HG03571 (cell line): Measurements from ENCODE around the gene BPTF.
"Not testable (repeated sequence)": the region's sequence is repeated elsewhere in the genome, so short reads cannot be mapped to it uniquely, and the experiment has no call there.

Source experiments
- ATAC-seq: cut with Tn5 transposase; IDR thresholded peaks from one replicate; pipeline ENCODE4 v1.9.1; 2021; ENCODE audit not compliant: unreplicated experiment

BPTF gene

GRCh38 chr17:67999291-67999911 lies 174.1 kb downstream of the BPTF start:
- ATAC-seq, result no peak

DNA sequence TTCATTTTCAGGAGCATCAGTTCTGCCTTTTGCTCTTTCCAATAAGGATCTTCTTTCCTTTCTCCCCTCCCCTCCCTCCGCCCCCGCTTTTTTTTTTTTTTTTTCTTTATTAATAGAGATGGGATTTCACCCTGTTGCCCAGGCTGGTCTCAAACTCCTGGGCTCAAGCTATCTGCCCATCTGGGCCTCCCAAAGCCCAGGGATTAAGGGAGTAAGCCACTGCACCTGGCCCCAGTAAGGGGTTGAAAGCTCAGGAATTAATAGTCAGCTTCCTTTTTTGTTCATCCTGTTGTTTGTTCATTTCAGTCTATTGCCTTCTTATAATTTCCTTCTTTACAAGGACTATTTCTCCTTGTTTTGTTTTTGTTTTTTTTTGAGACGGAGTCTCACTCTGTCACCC lies 178.9 kb downstream of the BPTF start:
- no peak for ATAC-seq

DNA sequence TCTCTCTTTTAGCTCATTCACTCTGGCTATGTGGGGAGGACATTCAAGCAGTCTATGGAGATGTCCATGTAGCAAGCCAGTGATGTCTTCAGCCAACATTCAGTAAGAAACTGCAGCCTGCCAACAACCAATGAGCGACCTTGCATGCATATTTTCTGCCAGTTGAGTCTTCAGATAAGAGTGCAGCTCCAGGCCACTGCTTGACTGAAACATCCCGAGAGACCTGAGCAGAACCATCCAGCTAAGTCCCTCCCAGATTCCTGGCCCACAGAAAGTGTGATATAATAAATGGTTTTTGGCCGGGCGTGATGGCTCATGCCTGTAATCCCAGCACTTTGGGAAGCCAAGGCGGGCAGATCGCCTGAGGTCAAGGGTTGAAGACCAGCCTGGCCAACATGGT lies 181.5 kb downstream of the BPTF start:
- no peak for ATAC-seq

DNA sequence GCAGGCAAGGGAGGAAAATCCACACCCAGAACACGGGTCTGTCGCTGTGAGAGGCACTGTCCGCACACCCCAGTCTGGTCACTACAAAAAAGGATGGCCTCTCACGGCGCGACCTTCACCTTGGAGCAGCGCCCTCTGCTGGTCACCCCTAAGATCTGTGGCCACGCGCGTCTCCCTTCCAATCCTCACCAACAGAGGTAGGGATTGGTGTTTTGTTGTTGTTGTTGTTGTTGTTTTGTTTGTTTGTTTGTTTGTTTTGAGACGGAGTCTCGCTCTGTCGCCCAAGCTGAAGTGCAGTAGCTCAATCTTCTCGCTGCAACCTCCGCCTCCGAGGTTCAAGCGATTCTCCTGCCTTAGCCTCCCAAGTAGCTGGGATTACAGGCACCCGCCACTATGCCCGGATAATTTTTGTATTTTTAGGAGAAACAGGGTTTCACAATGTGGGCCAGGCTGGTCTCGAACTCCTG lies 185.9 kb downstream of the BPTF start:
- ATAC-seq, result no peak

- ATAC-seq, result no peak
Observed at GRCh38 chr17:68013385-68013784, 188.1 kb downstream of the BPTF start.

GRCh38 chr17:68015081-68015723 lies 189.9 kb downstream of the BPTF start:
- ATAC-seq, result no peak

- no peak for ATAC-seq
Observed at GRCh38 chr17:68016838-68017237, 191.5 kb downstream of the BPTF start.

GRCh38 chr17:68018493-68018892 lies 193.2 kb downstream of the BPTF start:
- ATAC-seq, result not testable (repeated sequence)

- ATAC-seq, result no peak
Observed at GRCh38 chr17:68019336-68019674, 194.0 kb downstream of the BPTF start.

DNA sequence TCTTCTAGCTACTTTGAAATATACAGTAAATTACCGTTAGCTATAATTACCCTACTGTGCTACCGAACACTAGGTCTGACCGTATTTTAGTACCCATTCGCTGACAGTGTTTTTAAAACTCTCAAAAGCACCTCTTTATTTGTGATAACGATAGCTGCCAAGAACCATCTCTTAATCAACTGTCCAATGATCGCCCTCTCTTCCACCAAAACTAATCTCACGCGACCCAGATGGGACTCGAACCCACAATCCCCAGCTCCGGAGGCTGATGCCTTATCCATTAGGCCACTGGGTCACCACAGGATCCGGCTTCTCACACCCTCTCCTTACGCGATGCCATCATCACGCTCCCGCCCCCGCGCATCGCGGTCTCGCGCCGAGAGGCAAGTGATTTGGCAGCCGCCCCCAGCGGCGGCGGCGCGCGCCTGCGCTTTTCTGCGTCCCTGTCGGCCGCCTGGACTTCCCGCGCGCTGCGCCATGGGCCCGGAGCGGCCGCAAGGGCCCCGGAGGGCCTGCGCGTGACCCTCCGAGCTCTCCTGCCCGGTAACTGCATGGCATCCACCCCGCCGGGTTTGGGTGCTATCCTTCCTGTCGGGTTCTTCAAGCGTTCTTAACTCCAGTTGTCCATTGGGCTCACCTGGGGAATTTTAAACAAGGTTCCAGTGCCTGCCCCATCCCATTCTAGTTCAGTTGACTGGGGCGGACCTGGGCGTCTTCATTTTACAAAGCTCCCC lies 194.5 kb downstream of the BPTF start:
- ATAC-seq, result peak; percentile 95

- no peak for ATAC-seq
Observed at GRCh38 chr17:68020409-68020756, 195.1 kb downstream of the BPTF start.

GRCh38 chr17:68020791-68021190 lies 195.5 kb downstream of the BPTF start:
- ATAC-seq, result not testable (repeated sequence)

- no peak for ATAC-seq
Observed at GRCh38 chr17:68021963-68022362, 196.7 kb downstream of the BPTF start.

DNA sequence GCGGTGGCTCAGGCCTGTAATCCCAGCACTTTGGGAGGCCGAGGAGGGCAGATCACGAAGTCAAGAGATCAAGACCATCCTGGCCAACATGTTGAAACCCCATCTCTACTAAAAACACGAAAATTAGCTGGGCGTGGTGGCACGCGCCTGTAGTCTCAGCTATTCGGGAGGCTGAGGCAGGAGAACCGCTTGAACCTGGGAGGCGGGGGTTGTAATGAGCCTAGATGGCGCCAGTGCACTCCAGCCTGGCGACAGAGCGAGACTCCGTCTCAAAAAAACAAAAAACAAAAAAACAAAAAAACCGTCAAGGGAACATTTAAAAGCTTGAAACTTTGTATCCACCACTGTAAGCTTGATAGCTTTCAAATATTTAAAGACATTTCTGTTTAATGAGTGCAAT lies 197.2 kb downstream of the BPTF start:
- ATAC-seq, result not testable (repeated sequence)

- no peak for ATAC-seq
Observed at GRCh38 chr17:68029512-68030215, 204.4 kb downstream of the BPTF start.
